Measurements from ENCODE around the gene CTNNBIP1. TPM values are rescaled to one million over a fixed set of nuclear protein-coding genes. Genes with fewer than 3 reads are reported as not detected.
"Not testable (repeated sequence)": the region's sequence is repeated elsewhere in the genome, so short reads cannot be mapped to it uniquely, and the experiment has no call there.

The CTNNBIP1 gene
- polyA plus RNA-seq, 3 donors from 2014 or later: 41.0 to 51.5 (median 45.5) TPM

DNA sequence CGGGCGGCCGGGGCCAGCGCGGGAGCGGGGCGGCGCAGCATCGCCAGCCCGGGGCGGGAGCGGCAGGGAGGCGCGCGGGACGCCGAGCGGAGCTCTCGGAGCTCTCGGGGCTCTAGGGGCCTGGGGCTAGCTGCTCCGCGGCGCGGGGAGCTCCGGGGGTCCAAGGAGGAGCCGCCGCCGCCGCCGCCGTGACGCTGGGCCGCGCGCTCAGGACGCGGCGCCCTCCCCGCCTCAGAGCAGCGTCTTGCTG, 86.5 kb downstream of the CTNNBIP1 start:
- Mint-ChIP-seq H3K4me3 (peak overlapping the region in 4 of 5 donors; percentile 47 to 67 (median 62)), H3K4me1 (peaks cover 33 to 48% of the 10 kb centered on the region in 2 donors), H3K36me3 (no peaks in the 10 kb centered on the region), H3K27ac (peak overlapping the region in 1 of 6 donors; percentile 51), H3K27me3 (ENCODE audit: low read depth in 3 of 3) (peaks cover 3 to 8% (median 6%) of the 10 kb centered on the region in 3 donors), H3K9me3 (no peaks in the 10 kb centered on the region)
- DNase-seq: no peak

- no peaks in the 10 kb centered on the region for H3K9me3 Mint-ChIP-seq
- peak; percentile 19 to 28 (median 23) for DNase-seq
Measured at GRCh38 chr1:9822897-9823692, 87.0 kb downstream of the CTNNBIP1 start.

DNA sequence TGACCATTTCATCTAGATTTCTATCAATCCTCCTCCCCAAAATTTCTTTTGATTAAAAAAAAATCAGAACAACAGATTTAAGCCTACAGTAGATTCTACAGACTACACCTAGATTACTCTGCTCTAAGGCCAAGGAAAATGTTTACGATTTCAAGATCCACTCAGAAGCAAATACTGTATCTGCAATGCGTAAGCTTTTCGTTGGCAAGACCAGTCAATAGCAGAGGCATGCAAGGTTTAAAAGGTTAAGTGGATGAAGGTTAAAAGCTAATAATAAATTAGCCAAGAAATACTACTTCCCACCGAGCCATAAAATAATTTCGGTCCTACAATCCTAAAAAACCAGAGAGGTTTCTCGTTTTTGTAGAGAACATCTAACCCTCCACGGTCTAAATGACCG, 87.6 kb downstream of the CTNNBIP1 start:
- H3K9me3 Mint-ChIP-seq: no peaks in the 10 kb centered on the region
- peak overlapping the region; percentile 84 to 95 (median 90) for H3K27ac Mint-ChIP-seq
- DNase-seq: no peak
- no peaks in the 10 kb centered on the region for H3K36me3 Mint-ChIP-seq
- H3K27me3 Mint-ChIP-seq (ENCODE audit: low read depth in 3 of 3): peaks cover 3 to 8% (median 5%) of the 10 kb centered on the region in 3 donors
- peaks cover 33 to 48% of the 10 kb centered on the region in 2 donors for H3K4me1 Mint-ChIP-seq
- peak overlapping the region; percentile 96 to 98 (median 97) for H3K4me3 Mint-ChIP-seq

More at GRCh38 chr1:9822897-9823692, 87.0 kb downstream of the CTNNBIP1 start:
- H3K4me3 Mint-ChIP-seq: peak overlapping the region; percentile 96 to 98 (median 97)
- peak overlapping the region; percentile 84 to 95 (median 90) for H3K27ac Mint-ChIP-seq
- H3K27me3 Mint-ChIP-seq (ENCODE audit: low read depth in 3 of 3): peaks cover 3 to 8% (median 6%) of the 10 kb centered on the region in 3 donors
- no peaks in the 10 kb centered on the region for H3K36me3 Mint-ChIP-seq
- peaks cover 33 to 48% of the 10 kb centered on the region in 2 donors for H3K4me1 Mint-ChIP-seq

DNA sequence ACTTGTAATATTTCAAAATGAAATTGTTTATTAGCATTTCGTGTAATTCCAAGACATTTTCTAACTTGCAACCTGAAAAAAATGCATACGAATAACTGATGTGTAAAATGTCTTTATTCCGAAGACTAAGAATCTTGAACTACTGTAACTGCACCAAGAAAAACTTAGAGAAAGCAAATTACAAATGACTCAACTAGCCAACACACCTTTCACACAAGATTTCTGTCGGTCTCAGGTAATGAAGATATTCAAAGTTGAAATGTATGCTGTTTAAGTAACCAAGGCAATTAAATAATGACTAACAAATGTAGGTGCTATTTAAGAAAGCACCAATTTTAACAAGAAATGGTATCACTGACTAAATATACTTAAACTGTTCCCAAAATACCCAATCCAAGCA, 88.4 kb downstream of the CTNNBIP1 start:
- no peak for DNase-seq
- H3K9me3 Mint-ChIP-seq: no peaks in the 10 kb centered on the region
- H3K36me3 Mint-ChIP-seq: no peaks in the 10 kb centered on the region
- H3K4me3 Mint-ChIP-seq: peak overlapping the region; percentile 13 to 98 (median 97)
- H3K4me1 Mint-ChIP-seq: peaks cover 33 to 48% of the 10 kb centered on the region in 2 donors
- peak overlapping the region in 1 of 6 donors; percentile 95 for H3K27ac Mint-ChIP-seq
- peaks cover 3 to 8% (median 4%) of the 10 kb centered on the region in 3 donors for H3K27me3 Mint-ChIP-seq (ENCODE audit: low read depth in 3 of 3)

DNA sequence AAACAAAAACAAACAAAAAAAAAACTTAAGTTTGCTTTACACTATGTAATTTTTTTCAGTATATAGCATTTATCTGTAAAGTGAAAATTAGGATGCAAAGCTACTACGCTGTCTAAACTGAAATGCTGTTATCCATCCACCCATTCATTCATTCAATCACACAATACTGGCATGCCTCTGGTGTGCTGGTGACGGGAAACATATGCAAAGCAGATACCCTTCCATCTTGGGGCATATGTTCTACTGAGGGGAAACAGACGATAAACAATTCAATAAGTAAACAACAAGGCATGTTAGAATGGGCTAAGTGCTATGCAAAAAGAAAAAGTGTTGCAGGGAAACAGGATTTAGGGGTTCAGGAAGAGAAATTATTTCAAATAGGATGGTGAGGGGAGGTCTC, 89.5 kb downstream of the CTNNBIP1 start:
- H3K27ac Mint-ChIP-seq: no peak overlapping the region
- H3K27me3 Mint-ChIP-seq (ENCODE audit: low read depth in 3 of 3): peaks cover 4 to 6% (median 5%) of the 10 kb centered on the region in 3 donors
- DNase-seq: no peak
- H3K9me3 Mint-ChIP-seq: no peaks in the 10 kb centered on the region
- H3K4me3 Mint-ChIP-seq: no peak overlapping the region
- peaks cover 0 to 3% (median 3%) of the 10 kb centered on the region in 3 donors for H3K36me3 Mint-ChIP-seq
- H3K4me1 Mint-ChIP-seq: peaks cover 29 to 48% of the 10 kb centered on the region in 2 donors

GRCh38 chr1:9817734-9818133, 92.3 kb downstream of the CTNNBIP1 start:
- H3K9me3 Mint-ChIP-seq: no peaks in the 10 kb centered on the region
- H3K4me1 Mint-ChIP-seq: peaks cover 17 to 34% of the 10 kb centered on the region in 2 donors

DNA sequence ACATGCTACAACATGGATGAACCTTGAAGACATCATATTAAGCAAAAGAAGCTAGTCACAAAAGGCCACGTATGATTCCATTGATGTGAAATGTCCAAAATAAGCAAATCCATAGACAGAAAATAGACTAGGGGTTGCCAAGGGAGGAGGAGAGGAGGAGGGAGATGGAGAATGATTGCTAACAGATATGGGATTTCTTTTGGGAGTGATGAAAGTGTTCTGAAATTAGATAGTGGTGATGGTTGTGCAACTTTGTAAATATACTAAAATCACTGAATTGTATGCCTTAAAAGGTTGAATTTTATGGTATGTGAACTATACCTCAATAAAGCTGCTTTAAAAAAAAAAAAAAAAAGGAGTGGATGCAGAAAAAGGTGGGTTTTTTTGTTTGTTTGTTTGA, 93.9 kb downstream of the CTNNBIP1 start:
- H3K27me3 Mint-ChIP-seq (ENCODE audit: low read depth in 3 of 3): peaks cover 0 to 2% (median 1%) of the 10 kb centered on the region in 3 donors
- H3K36me3 Mint-ChIP-seq: peaks cover 0 to 3% (median 3%) of the 10 kb centered on the region in 3 donors
- no peak overlapping the region for H3K4me3 Mint-ChIP-seq
- H3K27ac Mint-ChIP-seq: no peak overlapping the region
- no peak for DNase-seq
- H3K4me1 Mint-ChIP-seq: peaks cover 6 to 24% of the 10 kb centered on the region in 2 donors
- H3K9me3 Mint-ChIP-seq: no peaks in the 10 kb centered on the region

More at GRCh38 chr1:9817734-9818133, 92.3 kb downstream of the CTNNBIP1 start:
- no peak for DNase-seq
- no peak overlapping the region for H3K4me3 Mint-ChIP-seq
- H3K27me3 Mint-ChIP-seq (ENCODE audit: low read depth in 3 of 3): peaks cover 1 to 3% (median 2%) of the 10 kb centered on the region in 3 donors
- peaks cover 0 to 3% (median 3%) of the 10 kb centered on the region in 3 donors for H3K36me3 Mint-ChIP-seq
- no peak overlapping the region for H3K27ac Mint-ChIP-seq

DNA sequence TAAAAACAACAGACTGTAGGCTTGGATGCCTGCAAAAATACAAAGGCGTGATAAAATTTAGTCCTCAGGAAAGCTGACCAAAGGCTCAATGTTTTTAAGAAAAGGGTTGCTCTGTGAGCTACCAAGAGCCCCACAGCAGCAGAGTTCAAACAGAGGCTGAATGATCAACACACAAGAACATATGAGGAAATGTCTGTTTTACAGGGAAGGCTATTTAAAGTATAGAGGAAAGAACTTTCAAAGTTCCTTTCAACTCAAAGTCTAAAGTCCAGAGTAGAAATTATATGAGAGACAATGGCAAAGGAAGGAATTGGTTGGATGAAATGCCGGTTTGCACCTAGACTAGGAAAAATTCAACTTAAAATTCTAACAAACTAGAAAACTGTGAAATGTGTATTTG, 94.9 kb downstream of the CTNNBIP1 start:
- Mint-ChIP-seq H3K27me3 (ENCODE audit: low read depth in 3 of 3) (peaks cover 0 to 2% (median 1%) of the 10 kb centered on the region in 3 donors), H3K36me3 (peaks cover 0 to 3% (median 3%) of the 10 kb centered on the region in 3 donors), H3K4me1 (peaks cover 8 to 23% of the 10 kb centered on the region in 2 donors), H3K27ac (peak overlapping the region in 1 of 6 donors; percentile 20), H3K4me3 (no peak overlapping the region), H3K9me3 (no peaks in the 10 kb centered on the region)
- no peak for DNase-seq

GRCh38 chr1:9814619-9815018, 95.5 kb downstream of the CTNNBIP1 start:
- DNase-seq: no peak
- Mint-ChIP-seq H3K4me1 (peaks cover 8 to 23% of the 10 kb centered on the region in 2 donors), H3K36me3 (peaks cover 0 to 3% (median 3%) of the 10 kb centered on the region in 3 donors), H3K27ac (no peak overlapping the region), H3K4me3 (no peak overlapping the region), H3K9me3 (no peaks in the 10 kb centered on the region), H3K27me3 (ENCODE audit: low read depth in 3 of 3) (peaks cover 0 to 2% (median 1%) of the 10 kb centered on the region in 3 donors)

DNA sequence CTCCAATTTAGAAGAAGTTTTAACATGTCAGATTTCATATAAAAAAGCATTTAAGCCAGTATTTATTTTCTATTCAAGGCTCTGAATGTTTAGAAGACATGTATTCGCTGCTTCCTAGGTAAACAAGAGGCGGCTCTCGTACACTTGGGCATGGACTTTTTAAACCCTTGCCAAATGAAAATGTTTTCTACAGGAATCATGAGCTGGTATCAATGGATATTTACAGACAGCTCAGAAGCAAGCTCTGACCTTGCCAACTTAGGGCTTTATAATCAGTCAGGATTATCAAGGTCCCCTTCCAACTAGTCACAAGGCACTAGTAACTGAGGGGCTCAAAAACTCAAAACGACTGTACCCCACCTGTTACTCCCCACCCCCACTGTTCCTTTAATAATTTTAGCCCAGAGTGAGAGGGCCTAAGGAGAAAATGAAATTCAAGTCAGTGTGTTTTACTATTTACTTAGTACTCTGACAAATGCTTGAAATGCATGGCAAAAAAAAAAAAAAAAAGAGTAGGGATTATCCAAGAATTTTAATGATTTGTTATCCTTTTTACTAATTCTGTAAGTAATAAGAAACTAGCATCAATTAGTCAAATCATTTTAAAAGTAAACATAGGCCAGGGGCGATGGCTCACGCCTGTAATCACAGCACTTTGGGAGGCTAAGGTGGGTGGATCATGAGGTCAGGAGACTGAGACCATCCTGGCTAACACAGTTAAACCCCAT, 98.7 kb downstream of the CTNNBIP1 start:
- no peak for DNase-seq
- Mint-ChIP-seq H3K4me1 (peaks cover 25 to 47% of the 10 kb centered on the region in 2 donors), H3K9me3 (no peaks in the 10 kb centered on the region), H3K27me3 (ENCODE audit: low read depth in 3 of 3) (peaks cover 0 to 3% (median 1%) of the 10 kb centered on the region in 3 donors), H3K36me3 (peaks cover 0 to 3% (median 3%) of the 10 kb centered on the region in 3 donors), H3K27ac (no peak overlapping the region), H3K4me3 (no peak overlapping the region)

- H3K27ac Mint-ChIP-seq: peak overlapping the region in 5 of 6 donors; percentile 1 to 80 (median 66)
- no peaks in the 10 kb centered on the region for H3K9me3 Mint-ChIP-seq
- DNase-seq: no peak
- no peaks in the 10 kb centered on the region for H3K36me3 Mint-ChIP-seq
- H3K4me3 Mint-ChIP-seq: peak overlapping the region in 1 of 5 donors; percentile 5
- peaks cover 24 to 41% of the 10 kb centered on the region in 2 donors for H3K4me1 Mint-ChIP-seq
- peaks cover 0 to 2% (median 0%) of the 10 kb centered on the region in 3 donors for H3K27me3 Mint-ChIP-seq (ENCODE audit: low read depth in 3 of 3)
Measured at GRCh38 chr1:9809100-9809510, 101.0 kb downstream of the CTNNBIP1 start.

DNA sequence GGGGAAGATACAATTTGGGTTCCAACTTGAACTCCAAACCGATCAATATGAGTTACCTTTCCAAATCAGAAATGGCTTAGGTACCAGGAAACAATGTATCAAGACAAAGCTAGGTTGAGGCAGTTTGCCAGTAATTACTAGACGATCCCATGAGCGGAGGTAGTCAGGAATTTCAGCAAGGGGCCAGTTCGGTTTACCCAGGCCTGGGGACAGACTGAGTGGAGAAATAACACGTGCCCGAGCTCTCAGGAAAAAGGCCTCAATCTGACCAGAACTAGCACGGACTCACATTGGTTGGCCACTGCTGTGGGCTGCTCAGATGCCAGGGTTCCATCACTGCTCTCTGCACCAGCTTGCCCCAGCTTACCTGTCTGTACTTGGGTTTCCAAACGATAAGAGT, 101.6 kb downstream of the CTNNBIP1 start:
- Mint-ChIP-seq H3K4me1 (peaks cover 24 to 41% of the 10 kb centered on the region in 2 donors), H3K4me3 (no peak overlapping the region), H3K27ac (peak overlapping the region in 1 of 6 donors; percentile 18), H3K27me3 (ENCODE audit: low read depth in 3 of 3) (peaks cover 0 to 2% (median 0%) of the 10 kb centered on the region in 3 donors), H3K9me3 (no peaks in the 10 kb centered on the region), H3K36me3 (no peaks in the 10 kb centered on the region)
- DNase-seq: no peak

DNA sequence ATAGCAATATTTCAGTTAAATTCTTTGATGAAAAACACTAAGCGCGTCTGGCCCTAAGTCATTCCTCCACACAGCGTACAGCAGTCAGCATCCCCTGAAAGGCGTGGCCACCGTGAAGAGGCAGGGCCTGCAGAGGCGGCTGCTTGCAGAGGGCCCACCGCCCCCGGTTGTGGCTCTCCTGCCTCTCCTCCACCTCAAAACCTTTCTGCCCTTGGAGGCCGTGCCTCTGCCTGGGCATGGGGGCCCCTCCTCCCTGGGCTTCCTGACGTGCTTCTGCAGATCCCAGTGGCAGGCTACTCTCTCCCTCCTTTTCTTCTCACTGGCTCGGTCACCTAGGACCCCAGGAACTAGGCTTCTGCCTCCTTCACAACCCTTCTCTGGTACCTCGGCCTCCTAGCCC, 102.5 kb downstream of the CTNNBIP1 start:
- H3K4me3 Mint-ChIP-seq: no peak overlapping the region
- DNase-seq: no peak
- peaks cover 24 to 44% of the 10 kb centered on the region in 2 donors for H3K4me1 Mint-ChIP-seq
- H3K27ac Mint-ChIP-seq: peak overlapping the region in 1 of 6 donors; percentile 22
- H3K9me3 Mint-ChIP-seq: no peaks in the 10 kb centered on the region
- no peaks in the 10 kb centered on the region for H3K36me3 Mint-ChIP-seq
- peaks cover 0 to 2% (median 0%) of the 10 kb centered on the region in 3 donors for H3K27me3 Mint-ChIP-seq (ENCODE audit: low read depth in 3 of 3)

- H3K4me3 Mint-ChIP-seq; H3K27ac Mint-ChIP-seq; H3K9me3 Mint-ChIP-seq; DNase-seq; H3K27me3 Mint-ChIP-seq (ENCODE audit: low read depth in 3 of 3); H3K36me3 Mint-ChIP-seq: not testable (repeated sequence)
- peaks cover 30 to 52% of the 10 kb centered on the region in 2 donors for H3K4me1 Mint-ChIP-seq
Measured at GRCh38 chr1:9805972-9806371, 104.1 kb downstream of the CTNNBIP1 start.
